ENCODE results near the gene MED13L. TPM values are rescaled to one million over a fixed set of nuclear protein-coding genes. Genes with fewer than 3 reads are reported as not detected.

MED13L gene
- total and polyA plus RNA-seq, 2 of the 8 experiments (the other 6 are each of a cell fraction or from before 2014, with no cell fraction given) = 15.9 to 51.7 TPM

- Histone ChIP-seq H2BK15ac (ENCODE audit: low read length) (no peak overlapping the region), H3K36me3 (ENCODE audit: control insufficient read depth in 2 of 4, insufficient read depth in 4 of 4, low read length in 3 of 4) (no peaks in the 10 kb centered on the region), H2AK5ac (ENCODE audit: low read depth, low read length) (0 out of 2 replicates have a peak overlapping the region, but pooled peaks have one; percentile 6), H3K27me3 (replicated peaks in 1 of 4; ENCODE audit: control insufficient read depth in 3 of 4, extremely low read depth in 1 of 4, insufficient read depth in 3 of 4, low read length in 3 of 4) (no peaks in the 10 kb centered on the region), H2BK5ac (ENCODE audit: low read depth, low read length) (no peak overlapping the region), H3K9ac (replicated peaks in 1 of 4; ENCODE audit: extremely low read depth in 1 of 4, low read depth in 3 of 4, low read length in 3 of 4) (no peak overlapping the region), H4K91ac (replicated peaks; ENCODE audit: insufficient read length, low read length) (no peak overlapping the region), H2AFZ (ENCODE audit: low read length) (peak overlapping the region; percentile 77; the same call in 1 of the 2 replicates), H2BK12ac (ENCODE audit: low read depth, low read length) (0 out of 2 replicates have a peak overlapping the region, but pooled peaks have one; percentile 60), H3K79me1 (ENCODE audit: low read depth, low read length) (no peaks in the 10 kb centered on the region), H3K4me1 (replicated peaks in 1 of 4; ENCODE audit: control insufficient read depth in 3 of 4, insufficient read depth in 4 of 4, low read length in 3 of 4) (peaks cover 0 to 3% (median under 1%) of the 10 kb centered on the region in 4 experiments; a peak in 3 of 7 replicates), H3K79me2 (ENCODE audit: control insufficient read depth in 1 of 2, insufficient read depth in 2 of 2, low read length in 2 of 2) (no peaks in the 10 kb centered on the region), H3K14ac (ENCODE audit: insufficient read length) (no peak overlapping the region), H3K23ac (ENCODE audit: insufficient read length) (no peak overlapping the region), H4K5ac (ENCODE audit: insufficient read length, low read depth, low read length) (no peak overlapping the region), H3K4me3 (ENCODE audit: extremely low read depth in 1 of 4, insufficient read depth in 2 of 4, low read depth in 3 of 4, low read length in 4 of 4) (no peak overlapping the region), H4K8ac (ENCODE audit: extremely low read depth, insufficient read depth, low read length) (no peak overlapping the region), H3K4ac (replicated peaks; ENCODE audit: insufficient read length, low read depth, low read length) (no peak overlapping the region), H3K18ac (ENCODE audit: extremely low read depth, low read length) (no peak overlapping the region), H2BK20ac (ENCODE audit: low read length) (peak overlapping the region; percentile 7; the same call in 1 of the 2 replicates), H3K9me3 (ENCODE audit: insufficient read depth in 2 of 2, low read depth in 1 of 2, low read length in 1 of 2) (no peaks in the 10 kb centered on the region), H4K20me1 (replicated peaks in 1 of 2; ENCODE audit: control insufficient read depth in 1 of 2, insufficient read depth in 2 of 2, low read length in 2 of 2) (no peaks in the 10 kb centered on the region), H3K27ac (ENCODE audit: low read depth, low read length) (no peak overlapping the region), H3K23me2 (ENCODE audit: low read depth, low read length) (no peaks in the 10 kb centered on the region; the same call in 1 of the 2 replicates), H2BK120ac (replicated peaks; ENCODE audit: low read depth, low read length) (no peak overlapping the region), H3K4me2 (ENCODE audit: insufficient read depth in 1 of 2, low read depth in 2 of 2, low read length in 2 of 2) (no peak overlapping the region), H3K56ac (replicated peaks; ENCODE audit: insufficient read length, low read depth, low read length) (no peak overlapping the region)
- ChIA-PET CTCF (ENCODE audit: partially characterized antibody) (interaction anchor here (1.3 kb wide), 1 partner anchor 42 kb away, joined by 3 read pairs; no protein-coding TSS in a partner anchor), POLR2A (ENCODE audit: partially characterized antibody) (interaction anchor here (1.1 to 1.3 kb wide), 2 partner anchors 10 to 23 kb away, joined by 3 to 6 read pairs; no protein-coding TSS in a partner anchor)
- 95% methylated on average over 21 of the region's 21 CpGs; no CpG with 5 or more reads in 1 of the 2 experiments for WGBS, 2 experiments (ENCODE audit: extremely low coverage in 1 of 2, insufficient coverage in 1 of 2, insufficient read length in 1 of 2, insufficient replicate concordance in 2 of 2, low coverage in 1 of 2, low lambda C conversion rate in 2 of 2, missing lambda C conversion rate in 1 of 2)
- FAIRE-seq (no peak), DNase-seq (ENCODE audit: low read depth in 1 of 2, low spot score in 2 of 2) (no peak)
- TF ChIP-seq TAF1 (IDR thresholded peaks at IDR 0.05; ENCODE audit: low read depth, low read length) = no peak
- no peak for TF ChIP-seq TBP (IDR thresholded peaks at IDR 0.05; ENCODE audit: low read depth, low read length)
- TF ChIP-seq MAFK (IDR thresholded peaks at IDR 0.05; ENCODE audit: low read depth, low read length) = no peak
- no peak for TF ChIP-seq SIN3A (conservative IDR thresholded peaks at IDR 0.05 in 1 of 2, IDR thresholded peaks at IDR 0.05 in 1 of 2; ENCODE audit: low read depth in 1 of 2, low read length in 2 of 2)
- TF ChIP-seq TEAD4 (IDR thresholded peaks at IDR 0.05; ENCODE audit: low read depth, low read length) = no peak
- no peak for TF ChIP-seq SP1 (IDR thresholded peaks at IDR 0.05; ENCODE audit: low read depth, low read length)
- TF ChIP-seq SIX5 (IDR thresholded peaks at IDR 0.05; ENCODE audit: low read depth, low read length) = no peak
- TF ChIP-seq PHF8 (conservative IDR thresholded peaks at IDR 0.05; ENCODE audit: low read depth, low read length) = no peak
- TF ChIP-seq EP300 (IDR thresholded peaks at IDR 0.05; ENCODE audit: borderline replicate concordance in 1 of 2, low read depth in 2 of 2, low read length in 2 of 2) = no peak
- no peak for TF ChIP-seq KDM4A (IDR thresholded peaks at IDR 0.05; ENCODE audit: low read depth, low read length, severe bottlenecking)
- TF ChIP-seq MAX (IDR thresholded peaks at IDR 0.05) = no peak
- TF ChIP-seq EZH2 (IDR thresholded peaks at IDR 0.05; ENCODE audit: low read depth, low read length, severe bottlenecking) = no peak
Measured at GRCh38 chr12:116318576-116319232, 41.2 kb upstream of the MED13L start.
